Stimulated activated CD4-positive, alpha-beta T cell treated with anti-CD3 and anti-CD28 coated beads, Interleukin-2, amount 100 ng/mL, for 48 hours (primary cell): ENCODE results near the gene NUCB1.
A peak's percentile ranks its signal among the peaks of the same experiment; 100 is the strongest.
"Not testable (repeated sequence)": the region's sequence is repeated elsewhere in the genome, so short reads cannot be mapped to it uniquely, and the experiment has no call there.

ENCODE experiments used
- DNase-seq, 2 donors: peaks; one replicate each; pipeline ENCODE4 v3.0.0-alpha.2; 2020

The NUCB1 gene

GRCh38 chr19:48907671-48908070, 7.6 kb downstream of the NUCB1 start:
- no peak for DNase-seq

- not testable (repeated sequence) for DNase-seq
These were observed 9.4 kb downstream of the NUCB1 start for GRCh38 chr19:48909424-48910077.

GRCh38 chr19:48910803-48911202, 10.7 kb downstream of the NUCB1 start:
- DNase-seq: no peak

GRCh38 chr19:48913114-48913889, 13.2 kb downstream of the NUCB1 start:
- DNase-seq: no peak

- no peak for DNase-seq
These were observed 14.1 kb downstream of the NUCB1 start for GRCh38 chr19:48914181-48914580.

- DNase-seq: no peak
These were observed 15.6 kb downstream of the NUCB1 start for GRCh38 chr19:48915757-48916156.

- no peak for DNase-seq
These were observed 18.0 kb downstream of the NUCB1 start for GRCh38 chr19:48918071-48918470.

GRCh38 chr19:48918801-48919247, 18.7 kb downstream of the NUCB1 start:
- DNase-seq: no peak

GRCh38 chr19:48919271-48919670, 19.2 kb downstream of the NUCB1 start:
- DNase-seq: not testable (repeated sequence)

- no peak for DNase-seq
These were observed 20.8 kb downstream of the NUCB1 start for GRCh38 chr19:48920949-48921348.

GRCh38 chr19:48921721-48922500, 21.8 kb downstream of the NUCB1 start:
- DNase-seq: no peak

- no peak for DNase-seq
These were observed 22.7 kb downstream of the NUCB1 start for GRCh38 chr19:48922548-48923490.

- DNase-seq: no peak
These were observed 25.2 kb downstream of the NUCB1 start for GRCh38 chr19:48925240-48925843.

GRCh38 chr19:48925890-48926289, 25.8 kb downstream of the NUCB1 start:
- not testable (repeated sequence) for DNase-seq

- DNase-seq: peak in 1 of 2 donors; percentile 9
These were observed 26.8 kb downstream of the NUCB1 start for GRCh38 chr19:48926909-48927308.

GRCh38 chr19:48927692-48928091, 27.6 kb downstream of the NUCB1 start:
- not testable (repeated sequence) for DNase-seq

GRCh38 chr19:48928164-48929025, 28.3 kb downstream of the NUCB1 start:
- no peak for DNase-seq

- peak; percentile 69 for DNase-seq
These were observed 33.3 kb downstream of the NUCB1 start, which contains the start of gene DHDH for GRCh38 chr19:48933382-48933932. Gene DHDH (plus strand): TSS chr19:48933699. CDS start chr19:48933722, 23 bp downstream.

- no peak for DNase-seq
These were observed 34.7 kb downstream of the NUCB1 start for GRCh38 chr19:48934837-48935236.

GRCh38 chr19:48935864-48936263, 35.8 kb downstream of the NUCB1 start:
- no peak for DNase-seq
